ENCODE data around the gene HLA-DMA.
A peak's percentile ranks its signal among the peaks of the same experiment; 100 is the strongest.

The HLA-DMA gene

DNA sequence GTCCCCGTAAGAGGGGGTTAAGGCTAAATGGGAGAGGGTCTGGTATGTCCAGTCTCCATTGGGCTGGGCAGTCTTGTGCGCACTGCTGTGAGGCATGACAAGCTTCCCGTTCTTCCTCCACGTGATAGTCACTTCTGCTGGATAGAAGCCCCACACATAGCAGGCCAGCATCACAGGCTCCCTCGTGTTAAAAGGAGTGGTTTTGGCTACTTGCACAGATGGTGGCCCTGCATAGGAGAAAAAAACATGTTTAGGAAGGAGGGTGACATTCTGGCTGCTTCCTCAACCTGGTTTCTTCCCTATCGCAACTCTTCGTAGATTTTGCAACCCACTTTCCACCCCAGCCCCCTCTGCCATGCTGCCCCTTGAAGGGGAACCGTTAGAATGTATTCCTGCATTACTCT is 15.7 kb downstream of the HLA-DMA start:
- TF ChIP-seq CTCF (IDR thresholded peaks at IDR 0.05; ENCODE audit: low read depth, low read length, missing control alignments), result no peak
- no peak overlapping the region for H3K4me3 ChIP-seq (ENCODE audit: low read depth, low read length)
- no peak for DNase-seq (ENCODE audit: low read depth)

DNA sequence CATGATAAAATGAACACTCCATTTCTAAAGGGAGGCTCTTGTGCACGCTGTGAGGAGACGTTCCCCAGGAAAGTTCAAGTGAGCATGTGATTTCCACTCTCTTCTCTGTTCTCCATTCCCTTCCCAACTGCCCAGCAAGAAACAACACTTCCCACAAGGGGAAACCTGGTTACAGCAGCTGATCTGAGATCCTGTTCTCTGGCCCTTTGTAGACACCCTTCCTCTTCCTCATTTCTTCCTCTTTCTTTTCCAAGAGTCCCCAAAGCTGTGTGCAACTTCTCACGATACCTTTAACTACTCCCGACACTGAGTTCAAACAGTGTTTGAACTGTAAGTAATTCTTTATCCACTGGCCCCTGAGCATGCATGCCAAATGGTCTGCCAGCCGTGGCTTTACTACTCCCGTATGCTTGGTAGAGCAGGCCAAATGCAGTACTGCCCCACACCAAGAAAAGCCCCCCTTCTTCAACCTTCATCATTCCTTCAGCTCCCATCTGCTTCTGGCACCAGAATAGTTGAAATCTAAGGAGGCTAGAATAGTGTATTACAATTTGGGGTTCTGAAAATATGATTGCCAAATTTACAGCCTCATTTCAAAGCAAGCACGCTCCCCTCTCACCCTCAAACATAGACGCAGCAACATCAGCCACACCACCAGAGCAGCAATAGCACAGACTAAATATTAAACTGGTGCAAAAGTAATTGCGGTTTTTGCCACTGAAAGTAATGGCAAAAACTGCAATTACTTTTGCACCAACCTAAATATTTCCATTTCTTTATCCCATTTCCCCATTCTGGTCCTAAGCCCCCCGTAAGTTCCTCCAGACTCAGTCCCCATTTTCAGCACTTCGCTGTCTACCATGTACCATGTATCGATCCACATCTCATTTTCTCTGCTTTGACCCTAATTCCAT is 16.4 kb downstream of the HLA-DMA start:
- H3K4me3 ChIP-seq (ENCODE audit: low read depth, low read length), result no peak overlapping the region
- TF ChIP-seq CTCF (IDR thresholded peaks at IDR 0.05; ENCODE audit: low read depth, low read length, missing control alignments), result no peak
- no peak for DNase-seq (ENCODE audit: low read depth)

GRCh38 chr6:32935551-32936238 is 17.2 kb downstream of the HLA-DMA start:
- TF ChIP-seq CTCF (IDR thresholded peaks at IDR 0.05; ENCODE audit: low read depth, low read length, missing control alignments), result no peak
- DNase-seq (ENCODE audit: low read depth), result no peak
- H3K4me3 ChIP-seq (ENCODE audit: low read depth, low read length), result no peak overlapping the region

DNA sequence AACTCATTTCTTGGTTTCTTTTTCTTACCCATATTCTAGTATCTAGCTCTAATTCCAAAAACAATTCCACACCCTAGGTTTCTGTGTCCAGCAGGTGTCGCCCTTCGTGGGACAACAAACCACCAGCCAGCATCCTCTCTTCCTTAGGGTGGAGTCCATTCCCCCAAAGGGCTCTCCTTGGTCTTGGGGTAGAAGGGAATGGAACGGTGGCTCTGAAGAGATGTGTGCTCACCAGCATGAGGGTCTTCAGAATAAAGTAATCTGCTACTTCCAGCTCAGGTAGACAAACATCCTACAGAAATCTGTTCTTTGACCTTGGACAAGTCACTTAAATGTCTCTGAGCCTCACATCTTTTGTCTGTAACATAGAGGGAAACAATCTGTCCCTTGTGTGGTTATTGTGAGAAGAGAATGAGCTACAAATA is 19.2 kb downstream of the HLA-DMA start:
- DNase-seq (ENCODE audit: low read depth), result no peak
- H3K4me3 ChIP-seq (ENCODE audit: low read depth, low read length), result no peak overlapping the region
- peak; percentile 74 for TF ChIP-seq CTCF (IDR thresholded peaks at IDR 0.05; ENCODE audit: low read depth, low read length, missing control alignments)

- TF ChIP-seq CTCF (IDR thresholded peaks at IDR 0.05; ENCODE audit: low read depth, low read length, missing control alignments), result no peak
- no peak for DNase-seq (ENCODE audit: low read depth)
- no peak overlapping the region for H3K4me3 ChIP-seq (ENCODE audit: low read depth, low read length)
Observed at GRCh38 chr6:32932132-32932868, 20.6 kb downstream of the HLA-DMA start.

DNA sequence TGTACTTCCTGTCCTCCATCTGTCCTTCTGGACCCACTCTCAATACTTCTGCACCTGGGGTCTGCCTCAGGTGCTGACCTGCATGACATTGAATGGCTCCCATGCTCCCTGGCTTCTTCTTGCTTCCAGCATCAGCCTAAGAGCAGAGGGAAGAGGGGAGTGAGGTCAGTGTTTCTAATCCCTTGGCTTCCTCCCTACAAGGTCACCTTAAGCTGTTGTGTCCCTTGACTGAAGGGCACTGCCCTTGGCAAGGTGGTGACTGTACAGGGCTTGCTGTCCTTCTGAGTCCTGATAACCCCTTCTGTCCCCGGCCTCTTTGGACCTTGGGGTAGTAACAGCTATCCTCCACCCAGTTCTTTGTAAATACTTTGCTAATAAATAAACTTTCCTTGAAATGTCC is 21.7 kb downstream of the HLA-DMA start:
- DNase-seq (ENCODE audit: low read depth), result no peak
- H3K4me3 ChIP-seq (ENCODE audit: low read depth, low read length), result no peak overlapping the region
- no peak for TF ChIP-seq CTCF (IDR thresholded peaks at IDR 0.05; ENCODE audit: low read depth, low read length, missing control alignments)
